MM.1S (cell line): ENCODE data around the gene SYN1.

Experiments
- EZH2 ChIP-seq: fragments of 300-600 bp; sonication (generic); optimal IDR thresholded peaks from 2 replicates; pipeline ENCODE3; 2017; ENCODE audit warnings: low read depth, mild to moderate bottlenecking, antibody characterized with exemption, low read length, mixed read lengths
- EZH2phosphoT487 ChIP-seq: fragments of 300-600 bp; sonication (generic); IDR thresholded peaks from 2 replicates; pipeline ENCODE4 v1.6.1; 2018; ENCODE audit warnings: antibody characterized with exemption, low read length
- TF ChIP-seq, protein P1 (sequence below): fragments of 300-600 bp; sonication (generic); IDR thresholded peaks from 2 replicates; pipeline ENCODE4 v1.5.1; 2016; ENCODE audit warnings: antibody characterized with exemption, low read length, mixed read lengths

DNA sequence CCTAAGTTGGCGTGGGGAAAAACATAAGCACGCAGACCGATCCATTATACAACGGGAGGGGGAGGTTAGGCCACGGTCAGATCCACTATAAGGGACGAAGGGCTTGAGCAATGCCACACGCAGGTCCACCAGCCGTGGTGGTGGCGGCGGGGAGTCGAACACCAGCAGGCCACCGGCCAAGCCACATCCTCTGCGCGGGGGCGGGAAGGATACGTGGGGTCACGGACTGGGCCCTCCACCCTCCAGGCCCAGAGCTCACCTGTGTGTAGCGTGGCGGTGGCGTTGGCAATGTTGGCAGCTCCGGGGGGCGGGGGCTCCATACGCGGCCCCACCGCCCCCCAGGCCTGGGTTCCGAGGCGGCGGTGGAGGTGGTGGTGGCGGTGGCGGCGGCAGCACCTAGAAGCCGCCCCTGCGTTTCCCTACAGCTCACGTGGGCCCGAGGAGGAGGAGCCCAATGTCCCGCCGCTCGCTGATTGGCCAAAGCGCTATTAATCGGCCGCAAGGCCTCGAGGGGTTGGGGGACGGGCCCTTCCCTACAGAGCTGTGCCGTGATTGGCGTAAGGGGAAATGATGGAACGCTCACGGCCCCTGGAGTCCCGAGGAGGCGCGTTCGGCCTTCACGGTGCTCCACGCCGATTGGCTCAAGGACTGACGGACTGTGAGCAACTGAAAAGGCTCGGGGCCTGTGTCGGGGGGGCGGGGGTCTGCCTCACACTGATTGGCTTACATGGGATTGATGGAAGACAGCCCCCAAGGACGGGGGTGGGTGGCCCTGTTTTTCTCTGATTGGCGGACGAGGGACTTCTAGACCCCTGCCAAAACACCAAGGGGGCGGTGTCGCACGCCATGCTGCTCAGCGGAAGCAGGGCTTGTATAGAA lies 30.7 kb upstream of the SYN1 start, which contains the start of gene ELK1:
- TF ChIP-seq EZH2phosphoT487 (no peak), EZH2 (no peak)
- TF ChIP-seq, protein P1, sequence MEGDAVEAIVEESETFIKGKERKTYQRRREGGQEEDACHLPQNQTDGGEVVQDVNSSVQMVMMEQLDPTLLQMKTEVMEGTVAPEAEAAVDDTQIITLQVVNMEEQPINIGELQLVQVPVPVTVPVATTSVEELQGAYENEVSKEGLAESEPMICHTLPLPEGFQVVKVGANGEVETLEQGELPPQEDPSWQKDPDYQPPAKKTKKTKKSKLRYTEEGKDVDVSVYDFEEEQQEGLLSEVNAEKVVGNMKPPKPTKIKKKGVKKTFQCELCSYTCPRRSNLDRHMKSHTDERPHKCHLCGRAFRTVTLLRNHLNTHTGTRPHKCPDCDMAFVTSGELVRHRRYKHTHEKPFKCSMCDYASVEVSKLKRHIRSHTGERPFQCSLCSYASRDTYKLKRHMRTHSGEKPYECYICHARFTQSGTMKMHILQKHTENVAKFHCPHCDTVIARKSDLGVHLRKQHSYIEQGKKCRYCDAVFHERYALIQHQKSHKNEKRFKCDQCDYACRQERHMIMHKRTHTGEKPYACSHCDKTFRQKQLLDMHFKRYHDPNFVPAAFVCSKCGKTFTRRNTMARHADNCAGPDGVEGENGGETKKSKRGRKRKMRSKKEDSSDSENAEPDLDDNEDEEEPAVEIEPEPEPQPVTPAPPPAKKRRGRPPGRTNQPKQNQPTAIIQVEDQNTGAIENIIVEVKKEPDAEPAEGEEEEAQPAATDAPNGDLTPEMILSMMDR = no peak
